ENCODE data around the gene ARHGEF7.

Gene ARHGEF7

DNA sequence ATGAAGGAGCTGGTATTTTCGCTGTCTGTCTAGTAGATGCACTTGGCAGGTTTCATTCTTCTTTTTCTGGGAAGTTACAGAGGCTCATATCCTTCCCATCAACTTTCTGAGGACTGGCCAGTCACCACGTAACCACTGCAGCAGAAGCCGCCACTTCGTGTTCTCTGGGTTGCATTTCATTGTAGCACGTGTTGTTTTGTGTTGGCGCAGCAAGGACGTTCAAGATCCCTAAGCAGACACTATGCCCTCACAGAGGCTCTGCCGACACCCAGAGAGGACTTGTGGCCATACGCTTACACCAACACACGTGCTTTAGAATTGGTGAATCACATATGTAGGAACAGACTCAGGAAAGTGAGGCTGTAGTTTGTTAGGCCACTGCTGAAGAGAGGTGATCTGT lies 163.1 kb downstream of the ARHGEF7 start:
- H3K27ac ChIP-seq = no peak overlapping the region
- no peak for TF ChIP-seq ZFX (IDR thresholded peaks at IDR 0.05; ENCODE audit: borderline replicate concordance)
- TF ChIP-seq CTCF (IDR thresholded peaks at IDR 0.05) = no peak

DNA sequence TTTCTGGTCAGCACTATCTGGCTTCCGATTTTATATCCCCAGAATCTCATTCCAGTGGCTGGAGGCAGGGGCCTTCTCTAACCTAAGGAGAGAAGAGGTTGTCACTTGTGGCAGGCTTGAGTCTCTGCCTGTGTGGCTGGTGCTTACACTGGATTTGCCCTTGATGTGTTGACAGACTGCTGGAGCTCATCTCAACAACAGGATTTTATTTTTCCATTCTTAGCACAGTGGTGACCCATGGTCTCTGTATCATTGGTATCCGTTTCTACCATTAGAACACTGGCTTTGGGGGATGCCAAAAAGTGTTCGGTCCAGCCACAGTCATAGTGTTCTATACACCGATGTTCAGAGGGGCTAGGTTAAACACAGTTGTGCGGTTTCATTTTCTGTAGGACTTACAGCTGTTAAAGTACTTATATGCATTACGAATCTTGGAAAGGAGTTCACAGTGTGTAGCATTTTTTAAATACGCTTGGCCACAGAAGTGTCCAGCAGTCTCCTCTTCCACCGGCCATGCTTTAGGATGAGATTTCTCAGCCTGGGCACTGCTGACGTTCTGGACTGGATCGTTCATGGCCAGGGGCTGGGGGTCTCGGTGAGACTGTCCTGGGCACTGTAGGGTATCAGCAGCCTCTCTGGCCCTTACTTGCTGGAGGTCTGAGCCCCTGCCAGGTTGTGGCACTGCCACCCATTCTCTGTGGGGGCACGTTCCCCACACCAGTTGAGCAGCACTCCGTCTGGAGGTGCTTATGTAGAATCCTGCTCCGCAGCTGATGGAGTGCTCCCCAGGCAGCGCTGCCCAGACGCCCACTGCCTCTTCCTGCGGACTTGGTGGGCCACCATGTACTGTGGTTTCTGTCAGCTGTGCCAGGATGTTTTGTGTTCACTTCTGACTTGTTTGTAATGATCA lies 163.9 kb downstream of the ARHGEF7 start:
- H3K27ac ChIP-seq = no peak overlapping the region
- TF ChIP-seq CTCF (IDR thresholded peaks at IDR 0.05) (no peak), ZFX (IDR thresholded peaks at IDR 0.05; ENCODE audit: borderline replicate concordance) (no peak)

DNA sequence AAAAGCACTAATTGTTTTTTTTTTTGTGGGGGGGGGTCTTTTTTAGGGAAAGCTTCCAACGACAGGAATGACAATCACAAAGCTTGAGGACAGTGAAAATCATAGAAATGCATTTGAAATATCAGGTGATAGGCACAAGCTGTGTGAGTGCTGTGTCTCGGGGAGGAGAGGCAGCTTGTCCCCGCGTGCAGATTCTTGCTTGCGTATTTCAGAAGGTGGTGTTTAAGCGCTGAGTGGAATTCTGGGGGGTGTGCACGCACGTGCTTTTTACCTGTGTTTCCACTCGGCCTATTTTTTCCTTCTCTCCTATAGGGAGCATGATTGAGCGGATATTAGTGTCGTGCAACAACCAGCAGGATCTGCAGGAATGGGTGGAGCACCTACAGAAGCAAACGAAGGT lies 165.1 kb downstream of the ARHGEF7 start:
- no peak overlapping the region for H3K27ac ChIP-seq
- TF ChIP-seq ZFX (IDR thresholded peaks at IDR 0.05; ENCODE audit: borderline replicate concordance) (no peak), CTCF (IDR thresholded peaks at IDR 0.05) (no peak)

DNA sequence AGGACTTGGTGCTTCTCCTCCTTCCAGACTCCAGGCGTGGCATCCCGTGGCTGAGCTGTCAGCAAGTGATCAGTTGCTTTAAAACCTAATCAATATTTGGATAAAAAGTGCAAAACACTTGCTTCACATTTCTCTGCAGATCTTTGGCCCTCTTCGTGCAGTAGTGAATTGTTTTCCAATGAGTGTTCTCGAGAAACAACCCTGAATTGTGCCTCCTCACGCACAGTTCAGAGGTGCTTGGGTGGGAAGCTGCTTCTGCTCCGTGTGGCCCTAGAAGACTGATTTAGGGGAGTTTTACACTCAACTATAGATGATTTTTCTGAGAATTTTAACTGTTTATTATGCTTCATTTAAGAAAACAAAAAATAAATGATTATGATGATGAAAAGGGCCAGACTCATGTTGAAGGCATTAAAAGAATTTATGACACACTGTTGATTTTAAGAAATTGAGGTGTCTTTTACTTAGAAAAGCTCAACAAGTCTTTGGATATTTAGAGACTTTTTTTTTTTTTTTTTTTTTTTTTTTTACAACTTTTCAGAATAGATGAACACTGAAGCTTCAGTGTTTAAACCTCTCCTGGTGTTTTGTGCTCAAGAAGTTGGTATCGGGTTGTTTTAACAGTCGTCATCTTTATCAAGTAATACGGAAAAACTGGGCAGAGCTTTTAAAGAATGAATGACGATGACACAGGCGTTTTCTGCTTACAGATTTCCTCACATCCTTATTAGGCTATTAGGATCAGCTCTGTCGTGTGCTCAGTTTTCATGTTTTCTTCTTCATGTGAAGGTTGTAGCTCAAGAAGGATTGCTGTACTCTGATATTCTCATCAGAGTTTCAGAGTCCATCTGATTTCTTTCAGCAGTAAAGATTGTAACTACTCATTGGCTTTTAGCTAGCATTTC lies 165.8 kb downstream of the ARHGEF7 start:
- TF ChIP-seq CTCF (IDR thresholded peaks at IDR 0.05) = no peak
- TF ChIP-seq ZFX (IDR thresholded peaks at IDR 0.05; ENCODE audit: borderline replicate concordance) = no peak
- no peak overlapping the region for H3K27ac ChIP-seq

- TF ChIP-seq CTCF (IDR thresholded peaks at IDR 0.05) (no peak), ZFX (IDR thresholded peaks at IDR 0.05; ENCODE audit: borderline replicate concordance) (no peak)
- no peak overlapping the region for H3K27ac ChIP-seq
Observed at GRCh38 chr13:111281751-111282311, 166.7 kb downstream of the ARHGEF7 start.

GRCh38 chr13:111282425-111282824 lies 167.3 kb downstream of the ARHGEF7 start:
- TF ChIP-seq ZFX (IDR thresholded peaks at IDR 0.05; ENCODE audit: borderline replicate concordance) (no peak), CTCF (IDR thresholded peaks at IDR 0.05) (no peak)
- H3K27ac ChIP-seq = no peak overlapping the region
